ENCODE results near the gene SF3B2.

Gene SF3B2

GRCh38 chr11:66051766-66052663, at the start of gene SF3B2:
Gene SF3B2 (plus strand): TSS chr11:66052364. CDS start chr11:66052385, 21 bp downstream.
- H3K9me3 ChIP-seq (ENCODE audit: insufficient read depth, low read length): no peaks in the 10 kb centered on the region

DNA sequence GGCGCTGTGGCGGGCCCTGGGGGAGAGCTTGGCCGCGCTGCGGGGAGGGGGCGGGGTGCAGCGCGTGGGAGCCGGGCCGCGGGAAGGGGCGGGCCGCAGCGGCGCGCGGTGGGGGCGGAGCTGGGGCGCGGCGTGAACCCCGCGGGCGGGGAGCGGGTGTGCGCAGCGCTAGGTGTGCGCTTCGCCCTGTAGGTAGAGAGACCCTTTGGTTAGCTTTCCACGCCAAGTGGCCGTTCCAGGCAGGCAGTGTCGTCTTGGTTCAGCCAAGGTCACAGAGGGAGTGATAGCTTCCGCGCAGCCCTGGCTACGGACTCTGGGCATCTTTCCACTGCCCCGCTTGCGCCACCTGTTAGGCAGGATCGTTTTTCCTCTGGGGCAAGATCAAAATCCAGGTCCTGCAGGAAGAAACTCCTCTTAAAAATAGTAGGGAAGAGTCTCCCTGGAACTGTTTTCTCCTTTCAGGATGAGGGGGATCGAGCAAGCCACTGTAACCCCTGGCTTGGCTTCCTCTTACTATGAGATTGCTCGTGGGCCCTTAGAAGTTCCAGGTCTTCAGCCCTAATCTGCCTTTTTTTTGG, 49.4 kb upstream of the SF3B2 start:
- H3K4me3 ChIP-seq (ENCODE audit: low read length): peak overlapping the region; percentile 92
- no peak for TF ChIP-seq EZH2phosphoT487 (IDR thresholded peaks at IDR 0.05; ENCODE audit: low read depth)
- peak; percentile 15; the same call in 1 of the 2 replicates for TF ChIP-seq CTCF (IDR thresholded peaks at IDR 0.05; ENCODE audit: low read depth, low read length)
- H3K4me1 ChIP-seq (ENCODE audit: low read length): peaks cover 9% of the 10 kb centered on the region
- H3K27ac ChIP-seq (ENCODE audit: low read length): peak overlapping the region; percentile 86
- H3K36me3 ChIP-seq (replicated peaks; ENCODE audit: low read depth, low read length): peaks cover 46% of the 10 kb centered on the region
- H3K9ac ChIP-seq (ENCODE audit: low read length): peak overlapping the region; percentile 89
- peak overlapping the region; percentile 84 for H3K4me2 ChIP-seq (ENCODE audit: low read length)
- H4K20me1 ChIP-seq (ENCODE audit: insufficient read depth, low read length): no peaks in the 10 kb centered on the region
- H3K27me3 ChIP-seq (ENCODE audit: low read depth, low read length): no peaks in the 10 kb centered on the region
- H3K79me2 ChIP-seq (ENCODE audit: low read length): peaks cover 47% of the 10 kb centered on the region
- H3K9me3 ChIP-seq (ENCODE audit: insufficient read depth, low read length): no peaks in the 10 kb centered on the region
- H2AFZ ChIP-seq (ENCODE audit: low read depth, low read length): peak overlapping the region; percentile 71

More at GRCh38 chr11:66051766-66052663, at the start of gene SF3B2:
- Histone ChIP-seq H3K4me2 (ENCODE audit: low read length) (peak within 1 kb of the TSS; percentile 96), H3K27ac (ENCODE audit: low read length) (peak within 1 kb of the TSS; percentile 63), H2AFZ (ENCODE audit: low read depth, low read length) (peak within 1 kb of the TSS; percentile 19; the same call in 1 of the 2 replicates), H3K4me1 (ENCODE audit: low read length) (peaks cover 17% of the 10 kb centered on the region), H4K20me1 (ENCODE audit: insufficient read depth, low read length) (no peaks in the 10 kb centered on the region), H3K9ac (ENCODE audit: low read length) (peak within 1 kb of the TSS; percentile 95), H3K27me3 (ENCODE audit: low read depth, low read length) (no peaks in the 10 kb centered on the region), H3K79me2 (ENCODE audit: low read length) (peaks cover 30% of the 10 kb centered on the region), H3K4me3 (ENCODE audit: low read length) (peak within 1 kb of the TSS; percentile 94), H3K36me3 (replicated peaks; ENCODE audit: low read depth, low read length) (peaks cover 30% of the 10 kb centered on the region)
- TF ChIP-seq EZH2phosphoT487 (IDR thresholded peaks at IDR 0.05; ENCODE audit: low read depth): no peak
- no peak for TF ChIP-seq CTCF (IDR thresholded peaks at IDR 0.05; ENCODE audit: low read depth, low read length)

- H3K9me3 ChIP-seq (ENCODE audit: insufficient read depth, low read length): no peaks in the 10 kb centered on the region
- peaks cover 47% of the 10 kb centered on the region for H3K79me2 ChIP-seq (ENCODE audit: low read length)
- H3K36me3 ChIP-seq (replicated peaks; ENCODE audit: low read depth, low read length): peaks cover 41% of the 10 kb centered on the region
- H3K9ac ChIP-seq (ENCODE audit: low read length): peak overlapping the region; percentile 89
- peaks cover 9% of the 10 kb centered on the region for H3K4me1 ChIP-seq (ENCODE audit: low read length)
- H3K27me3 ChIP-seq (ENCODE audit: low read depth, low read length): no peaks in the 10 kb centered on the region
- no peak overlapping the region for H2AFZ ChIP-seq (ENCODE audit: low read depth, low read length)
- peak overlapping the region; percentile 92 for H3K4me3 ChIP-seq (ENCODE audit: low read length)
- H4K20me1 ChIP-seq (ENCODE audit: insufficient read depth, low read length): no peaks in the 10 kb centered on the region
- H3K4me2 ChIP-seq (ENCODE audit: low read length): peak overlapping the region; percentile 84
- TF ChIP-seq EZH2phosphoT487 (IDR thresholded peaks at IDR 0.05; ENCODE audit: low read depth) (no peak), CTCF (IDR thresholded peaks at IDR 0.05; ENCODE audit: low read depth, low read length) (no peak)
- peak overlapping the region; percentile 86; the same call in 1 of the 2 replicates for H3K27ac ChIP-seq (ENCODE audit: low read length)
Observed at GRCh38 chr11:66003291-66003690, 48.9 kb upstream of the SF3B2 start.

DNA sequence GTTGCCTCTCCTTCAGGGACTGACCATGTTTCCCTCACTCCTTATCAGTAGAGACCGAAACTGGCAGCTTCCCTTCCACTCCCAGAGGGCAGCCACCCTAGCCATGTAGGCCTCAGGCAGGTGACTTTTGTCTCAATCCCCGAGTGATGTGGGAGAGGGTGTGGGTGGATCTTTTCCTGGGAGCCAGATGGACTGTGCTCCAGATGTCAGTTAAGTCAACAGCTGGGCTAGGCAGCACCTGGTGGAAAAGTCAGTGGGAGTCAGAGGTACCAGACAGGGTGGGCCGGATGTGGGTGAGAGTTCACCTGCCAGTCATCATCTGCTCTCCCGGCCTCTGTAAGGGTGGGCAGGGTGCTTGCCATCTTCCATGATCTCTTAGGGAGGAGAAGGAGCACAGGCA, 48.0 kb upstream of the SF3B2 start:
- Histone ChIP-seq H3K4me1 (ENCODE audit: low read length) (peaks cover 9% of the 10 kb centered on the region), H3K36me3 (replicated peaks; ENCODE audit: low read depth, low read length) (peaks cover 32% of the 10 kb centered on the region), H3K4me2 (ENCODE audit: low read length) (no peak overlapping the region), H3K79me2 (ENCODE audit: low read length) (peaks cover 45% of the 10 kb centered on the region), H3K9me3 (ENCODE audit: insufficient read depth, low read length) (no peaks in the 10 kb centered on the region), H4K20me1 (ENCODE audit: insufficient read depth, low read length) (no peaks in the 10 kb centered on the region), H3K27me3 (ENCODE audit: low read depth, low read length) (no peaks in the 10 kb centered on the region), H3K9ac (ENCODE audit: low read length) (no peak overlapping the region), H3K27ac (ENCODE audit: low read length) (no peak overlapping the region), H2AFZ (ENCODE audit: low read depth, low read length) (no peak overlapping the region), H3K4me3 (ENCODE audit: low read length) (no peak overlapping the region)
- no peak for TF ChIP-seq CTCF (IDR thresholded peaks at IDR 0.05; ENCODE audit: low read depth, low read length)
- no peak for TF ChIP-seq EZH2phosphoT487 (IDR thresholded peaks at IDR 0.05; ENCODE audit: low read depth)
